Neuronal stem cell (in vitro differentiated cells): ENCODE measurements around the gene HNRNPH2. TPM values are rescaled to one million over a fixed set of nuclear protein-coding genes. Genes with fewer than 3 reads are reported as not detected.

Experiments used
- DNase-seq: peaks from one replicate; pipeline ENCODE4 v3.0.0-alpha.2; 2013; ENCODE audit warnings: low spot score
- H2AFZ ChIP-seq: one replicate; pipeline ENCODE4 v1.6.1; 2013; ENCODE audit warnings: mild to moderate bottlenecking, low read length, inconsistent platforms
- H2AK5ac ChIP-seq: 2 replicates; pipeline ENCODE4 v1.6.1; 2013; ENCODE audit warnings: low read depth, mild to moderate bottlenecking, inconsistent platforms, low read length, moderate library complexity, mixed read lengths
- H2BK120ac ChIP-seq: 2 replicates; pipeline ENCODE4 v1.6.1; 2013; ENCODE audit warnings: low read depth, mild to moderate bottlenecking, inconsistent platforms, low read length, moderate library complexity, mixed read lengths
- H2BK12ac ChIP-seq: one replicate; pipeline ENCODE4 v1.6.1; 2013; ENCODE audit warnings: low read length, inconsistent platforms
- H2BK15ac ChIP-seq: 2 replicates; pipeline ENCODE4 v1.6.1; 2013; ENCODE audit warnings: mild to moderate bottlenecking, low read length, inconsistent platforms, mixed read lengths
- H2BK5ac ChIP-seq: one replicate; pipeline ENCODE4 v1.6.1; 2013; ENCODE audit warnings: inconsistent platforms, mild to moderate bottlenecking, low read length, moderate library complexity
- H3K14ac ChIP-seq: one replicate; pipeline ENCODE4 v1.6.1; 2013; ENCODE audit warnings: low read length, inconsistent platforms
- H3K18ac ChIP-seq: 2 replicates; pipeline ENCODE4 v1.6.1; 2013; ENCODE audit warnings: low read length, inconsistent platforms
- H3K23ac ChIP-seq: 2 replicates; pipeline ENCODE4 v1.6.1; 2013; ENCODE audit warnings: low read depth, mild to moderate bottlenecking, mixed read lengths, low read length, inconsistent platforms; ENCODE audit not compliant: poor library complexity
- H3K27ac ChIP-seq: replicated peaks from 3 replicates; pipeline ENCODE4 v1.5.1; 2013; ENCODE audit warnings: low read length, inconsistent platforms
- H3K27me3 ChIP-seq, 3 experiments: 2 replicates each; pipeline ENCODE4 v1.6.1; 2013; ENCODE audit warnings: low read length in 3 of 3, mild to moderate bottlenecking in 2 of 3, inconsistent platforms in 1 of 3, low read depth in 1 of 3, mixed read lengths in 1 of 3, moderate library complexity in 1 of 3; ENCODE audit not compliant: control insufficient read depth in 3 of 3, insufficient read depth in 3 of 3
- H3K36me3 ChIP-seq, 2 donors: replicated peaks in 1 of 2; 2 replicates each; pipeline ENCODE4 v1.6.1; 2013; ENCODE audit warnings: low read length in 2 of 2; ENCODE audit not compliant: control insufficient read depth in 2 of 2, insufficient read depth in 2 of 2
- H3K4ac ChIP-seq: 2 replicates; pipeline ENCODE4 v1.6.1; 2013; ENCODE audit warnings: inconsistent platforms, mild to moderate bottlenecking, low read length, moderate library complexity
- H3K4me1 ChIP-seq, 2 donors: 1 replicate in 1 of 2; 2 replicates in 1 of 2; pipeline ENCODE4 v1.6.1; 2013; ENCODE audit warnings: low read length in 2 of 2, low read depth in 1 of 2; ENCODE audit not compliant: control insufficient read depth in 2 of 2, insufficient read depth in 1 of 2
- H3K4me2 ChIP-seq: one replicate; pipeline ENCODE4 v1.6.1; 2013; ENCODE audit warnings: mild to moderate bottlenecking, low read length, inconsistent platforms; ENCODE audit not compliant: insufficient read depth, poor library complexity, severe bottlenecking
- H3K4me3 ChIP-seq, 2 donors: 2 replicates each; pipeline ENCODE4 v1.5.1; 2013; ENCODE audit warnings: low read length in 2 of 2, mild to moderate bottlenecking in 2 of 2, inconsistent platforms in 1 of 2, moderate library complexity in 1 of 2
- H3K79me1 ChIP-seq: one replicate; pipeline ENCODE4 v1.6.1; 2013; ENCODE audit warnings: low read depth, mild to moderate bottlenecking, inconsistent platforms, low read length, moderate library complexity
- H3K9ac ChIP-seq: one replicate; pipeline ENCODE4 v1.6.1; 2013; ENCODE audit warnings: mild to moderate bottlenecking, low read depth, low read length, inconsistent platforms; ENCODE audit not compliant: poor library complexity
- H3K9me3 ChIP-seq, 2 donors: replicated peaks in 1 of 2; 2 replicates each; pipeline versions ENCODE3 to v1.6.1; 2013; ENCODE audit warnings: low read length in 2 of 2, mild to moderate bottlenecking in 2 of 2, inconsistent platforms in 1 of 2, low read depth in 1 of 2, mixed read lengths in 1 of 2, moderate library complexity in 1 of 2; ENCODE audit not compliant: control insufficient read depth in 2 of 2, insufficient read depth in 1 of 2
- H4K8ac ChIP-seq: one replicate; pipeline ENCODE4 v1.6.1; 2013; ENCODE audit warnings: low read depth, mild to moderate bottlenecking, inconsistent platforms, low read length, moderate library complexity
- H4K91ac ChIP-seq: one replicate; pipeline ENCODE4 v1.6.1; 2013; ENCODE audit warnings: low read length, low read depth, mild to moderate bottlenecking, inconsistent platforms; ENCODE audit not compliant: poor library complexity
- WGBS, 2 donors: extraction: QIAGEN DNeasy Blood & Tissue Kit; methylation state at CpG; one replicate each; pipeline ENCODE4 v1.1.7; 2013; ENCODE audit warnings: missing lambda C conversion rate in 2 of 2, mixed read lengths in 1 of 2; ENCODE audit not compliant: insufficient read length in 2 of 2, insufficient replicate concordance in 1 of 2; ENCODE audit errors: extremely low coverage in 2 of 2; 5-methylcytosine and 5-hydroxymethylcytosine counted together
- polyA plus RNA-seq, 2 experiments: library from polyadenylated mRNA; stranded (reverse); fragments of 200-250 nt; gene quantifications; one replicate each; pipeline ENCODE4 v1.2.3, GENCODE V29; 2013

Gene HNRNPH2, protein sequence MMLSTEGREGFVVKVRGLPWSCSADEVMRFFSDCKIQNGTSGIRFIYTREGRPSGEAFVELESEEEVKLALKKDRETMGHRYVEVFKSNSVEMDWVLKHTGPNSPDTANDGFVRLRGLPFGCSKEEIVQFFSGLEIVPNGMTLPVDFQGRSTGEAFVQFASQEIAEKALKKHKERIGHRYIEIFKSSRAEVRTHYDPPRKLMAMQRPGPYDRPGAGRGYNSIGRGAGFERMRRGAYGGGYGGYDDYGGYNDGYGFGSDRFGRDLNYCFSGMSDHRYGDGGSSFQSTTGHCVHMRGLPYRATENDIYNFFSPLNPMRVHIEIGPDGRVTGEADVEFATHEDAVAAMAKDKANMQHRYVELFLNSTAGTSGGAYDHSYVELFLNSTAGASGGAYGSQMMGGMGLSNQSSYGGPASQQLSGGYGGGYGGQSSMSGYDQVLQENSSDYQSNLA
- polyA plus RNA-seq (2013, experiment 1 of 2) = 50.6 TPM
- polyA plus RNA-seq (2013, experiment 2 of 2) = 49.0 TPM

DNA sequence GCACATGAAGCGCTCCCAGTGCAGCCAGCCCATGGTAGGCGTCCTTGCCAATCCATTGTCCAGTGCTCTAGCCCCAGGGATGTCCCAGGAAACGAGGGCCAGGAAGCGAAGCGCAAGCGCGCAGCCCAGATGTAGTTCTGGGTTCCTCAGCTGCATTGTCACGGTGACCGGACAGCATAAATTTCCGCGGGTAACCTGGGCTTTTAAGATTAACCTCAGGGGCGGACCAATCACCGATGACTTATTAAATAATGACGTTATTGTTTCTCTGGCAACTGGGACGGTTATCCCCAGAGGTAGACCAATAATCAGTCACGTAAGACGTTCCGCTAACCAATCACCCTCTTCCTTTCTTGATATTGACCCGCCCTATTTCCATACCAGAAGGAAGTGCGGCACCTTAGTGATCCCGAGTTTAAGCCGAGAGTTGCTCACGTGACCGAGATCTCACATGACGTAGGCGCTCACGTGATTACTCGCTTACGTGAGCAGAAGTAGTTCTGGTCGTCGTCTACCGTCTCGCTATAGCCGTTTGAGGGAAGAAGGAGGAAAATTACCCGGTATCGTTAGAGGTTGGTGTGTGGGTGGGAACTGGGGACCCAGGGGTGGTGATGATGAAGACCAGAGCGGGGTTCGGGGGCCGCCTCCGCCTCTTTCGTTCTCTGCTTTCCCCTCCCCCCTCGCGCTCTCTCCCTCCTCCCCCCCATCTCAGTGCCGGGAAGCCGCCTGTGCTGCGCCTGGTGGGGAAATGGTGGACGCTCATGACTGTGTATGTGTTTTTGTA, at the start of gene HNRNPH2, which contains the start of gene GLA:
TSS of gene HNRNPH2 (plus strand) at position 475 of the 784 bp plus-strand sequence. CDS start 3,767 bp downstream, outside the sequence.
TSS of gene GLA (minus strand) at position 178 of the 784 bp plus-strand sequence. CDS start at position 156, 22 bp downstream.
- Histone ChIP-seq H3K79me1 (no peaks in the 10 kb centered on the region), H3K4ac (no peak within 1 kb of the TSS), H3K4me3 (peak within 1 kb of the TSS; percentile 80 to 94), H2BK15ac (no peak within 1 kb of the TSS), H3K23ac (no peak within 1 kb of the TSS), H2AK5ac (no peak within 1 kb of the TSS), H3K36me3 (peaks cover 10 to 23% of the 10 kb centered on the region in 2 donors), H3K9ac (peak within 1 kb of the TSS; percentile 60), H4K91ac (no peak within 1 kb of the TSS), H3K18ac (no peak within 1 kb of the TSS), H3K27me3 (no peaks in the 10 kb centered on the region), H3K4me1 (no peaks in the 10 kb centered on the region), H2BK120ac (no peak within 1 kb of the TSS), H3K27ac (peak within 1 kb of the TSS; percentile 73), H4K8ac (no peak within 1 kb of the TSS), H2BK5ac (no peak within 1 kb of the TSS), H3K4me2 (peak within 1 kb of the TSS; percentile 43), H2AFZ (peak within 1 kb of the TSS; percentile 87), H3K9me3 (no peaks in the 10 kb centered on the region), H3K14ac (no peak within 1 kb of the TSS), H2BK12ac (no peak within 1 kb of the TSS)
- WGBS, 2 donors = no CpG with 5 or more reads among the region's 47 CpGs
- peak; percentile 95 for DNase-seq

- Histone ChIP-seq H2BK5ac (no peak overlapping the region), H3K9me3 (no peaks in the 10 kb centered on the region), H3K18ac (no peak overlapping the region)
Measured at GRCh38 chrX:101359966-101360365, 48.1 kb upstream of the HNRNPH2 start.

GRCh38 chrX:101360390-101360789, 47.6 kb upstream of the HNRNPH2 start:
- H3K14ac ChIP-seq = no peak overlapping the region
- no peak overlapping the region for H4K8ac ChIP-seq
- H3K9ac ChIP-seq = no peak overlapping the region
- WGBS, 2 donors = no CpG with 5 or more reads among the region's 7 CpGs
- peaks cover 0 to 2% (median 0%) of the 10 kb centered on the region in 3 experiments for H3K27me3 ChIP-seq
- no peak overlapping the region for H3K4me3 ChIP-seq
- H3K18ac ChIP-seq = no peak overlapping the region
- no peak overlapping the region for H2BK15ac ChIP-seq
- no peaks in the 10 kb centered on the region for H3K9me3 ChIP-seq
- no peak for DNase-seq
- H3K79me1 ChIP-seq = no peaks in the 10 kb centered on the region
- H2AK5ac ChIP-seq = no peak overlapping the region
- no peak overlapping the region for H4K91ac ChIP-seq
- no peak overlapping the region for H2AFZ ChIP-seq
- H3K36me3 ChIP-seq = no peaks in the 10 kb centered on the region
- no peak overlapping the region for H3K23ac ChIP-seq
- H2BK120ac ChIP-seq = no peak overlapping the region
- H3K4me1 ChIP-seq = no peaks in the 10 kb centered on the region
- no peak overlapping the region for H2BK12ac ChIP-seq
- H2BK5ac ChIP-seq = no peak overlapping the region
- H3K27ac ChIP-seq = no peak overlapping the region
- no peak overlapping the region for H3K4me2 ChIP-seq
- H3K4ac ChIP-seq = no peak overlapping the region

More at GRCh38 chrX:101359966-101360365, 48.1 kb upstream of the HNRNPH2 start:
- no peak overlapping the region for H3K4ac ChIP-seq
- no peak overlapping the region for H4K91ac ChIP-seq
- no peak overlapping the region for H4K8ac ChIP-seq
- no peak overlapping the region for H3K9ac ChIP-seq
- H3K27me3 ChIP-seq = no peaks in the 10 kb centered on the region
- H3K4me3 ChIP-seq = no peak overlapping the region
- H2AFZ ChIP-seq = no peak overlapping the region
- H3K23ac ChIP-seq = no peak overlapping the region
- no peaks in the 10 kb centered on the region for H3K36me3 ChIP-seq
- H3K4me2 ChIP-seq = no peak overlapping the region
- no peak for DNase-seq
- H3K14ac ChIP-seq = no peak overlapping the region
- no peaks in the 10 kb centered on the region for H3K4me1 ChIP-seq
- WGBS, 2 donors = no CpG with 5 or more reads among the region's 1 CpG
- no peak overlapping the region for H2BK15ac ChIP-seq
- H3K79me1 ChIP-seq = no peaks in the 10 kb centered on the region
- no peak overlapping the region for H2BK12ac ChIP-seq
- H2AK5ac ChIP-seq = no peak overlapping the region
- H3K27ac ChIP-seq = no peak overlapping the region
- H2BK120ac ChIP-seq = no peak overlapping the region

- Histone ChIP-seq H3K4me2 (no peak overlapping the region), H3K4me1 (no peaks in the 10 kb centered on the region), H2BK5ac (no peak overlapping the region), H3K4ac (no peak overlapping the region), H2AFZ (no peak overlapping the region), H3K36me3 (no peaks in the 10 kb centered on the region), H3K9me3 (no peaks in the 10 kb centered on the region), H3K9ac (no peak overlapping the region), H3K27ac (no peak overlapping the region), H3K14ac (no peak overlapping the region), H3K27me3 (peaks cover 0 to 2% (median 0%) of the 10 kb centered on the region in 3 experiments), H2BK15ac (no peak overlapping the region), H3K18ac (no peak overlapping the region), H4K8ac (no peak overlapping the region), H2BK12ac (no peak overlapping the region), H4K91ac (no peak overlapping the region), H3K79me1 (no peaks in the 10 kb centered on the region), H3K23ac (no peak overlapping the region), H2AK5ac (no peak overlapping the region), H3K4me3 (no peak overlapping the region), H2BK120ac (no peak overlapping the region)
- no CpG with 5 or more reads among the region's 3 CpGs for WGBS, 2 donors
- DNase-seq = no peak
Measured at GRCh38 chrX:101362116-101362515, 45.9 kb upstream of the HNRNPH2 start.
